T-helper 2 cell treated with Interferon-gamma antibody and Interleukin-4, amounts not matched to agents 100 ng/mL and 5 ng/mL, for 36 hours (primary cell): ENCODE data around the gene ANTXR2. TPM values are rescaled to one million over a fixed set of nuclear protein-coding genes. Genes with fewer than 3 reads are reported as not detected.

ENCODE experiments used
- intact Hi-C: fragments of 100-400 bp; cut with micrococcal nuclease; formaldehyde crosslinking; loops from one replicate; pipeline ENCODE4 v1.15.1; 2023
- total RNA-seq: library from RNA; stranded (reverse); gene quantifications from 2 replicates; pipeline ENCODE4 v1.2.3, GENCODE V29; 2022

The ANTXR2 gene
- total RNA-seq, 1 donor from 2014 or later, result 26.5 TPM

DNA sequence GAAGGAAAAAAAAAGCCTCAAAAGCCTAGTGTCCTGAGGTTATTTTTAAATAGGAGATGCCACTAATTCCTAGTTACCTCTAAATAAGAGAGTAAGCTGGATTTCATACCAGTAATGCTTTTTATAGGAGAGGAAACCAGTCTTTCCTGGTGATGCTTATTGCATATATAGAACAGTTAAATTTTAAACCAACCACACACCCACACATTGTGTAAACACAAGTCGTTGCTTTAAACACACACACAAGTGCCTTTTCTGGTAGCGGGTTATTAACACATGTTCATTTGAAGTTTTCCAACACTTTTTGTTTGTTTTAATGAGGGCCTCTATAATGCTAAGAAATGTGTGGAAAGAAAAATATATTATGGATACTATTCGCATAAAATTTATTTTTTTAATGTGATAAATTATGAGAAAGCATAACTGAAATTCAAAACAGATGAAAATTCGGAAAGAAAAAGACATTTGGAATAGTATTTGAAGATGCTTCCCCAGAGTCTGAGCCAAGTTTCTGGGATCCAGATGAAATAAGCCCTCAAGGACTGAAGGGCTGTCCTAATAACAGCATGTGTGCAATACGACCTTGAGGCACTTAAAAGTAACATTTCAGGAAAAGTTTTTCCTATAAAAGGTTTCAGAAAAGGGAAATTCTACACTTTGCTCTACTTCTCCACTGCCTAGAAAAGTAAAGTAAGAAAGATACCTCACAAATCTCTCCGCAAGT is 2.0 kb downstream of the ANTXR2 start:
- intact Hi-C loops, result loop anchor here (5.0 kb wide), 1 partner anchor 1294 kb away; the partner anchor contains the start of gene BMP2K

DNA sequence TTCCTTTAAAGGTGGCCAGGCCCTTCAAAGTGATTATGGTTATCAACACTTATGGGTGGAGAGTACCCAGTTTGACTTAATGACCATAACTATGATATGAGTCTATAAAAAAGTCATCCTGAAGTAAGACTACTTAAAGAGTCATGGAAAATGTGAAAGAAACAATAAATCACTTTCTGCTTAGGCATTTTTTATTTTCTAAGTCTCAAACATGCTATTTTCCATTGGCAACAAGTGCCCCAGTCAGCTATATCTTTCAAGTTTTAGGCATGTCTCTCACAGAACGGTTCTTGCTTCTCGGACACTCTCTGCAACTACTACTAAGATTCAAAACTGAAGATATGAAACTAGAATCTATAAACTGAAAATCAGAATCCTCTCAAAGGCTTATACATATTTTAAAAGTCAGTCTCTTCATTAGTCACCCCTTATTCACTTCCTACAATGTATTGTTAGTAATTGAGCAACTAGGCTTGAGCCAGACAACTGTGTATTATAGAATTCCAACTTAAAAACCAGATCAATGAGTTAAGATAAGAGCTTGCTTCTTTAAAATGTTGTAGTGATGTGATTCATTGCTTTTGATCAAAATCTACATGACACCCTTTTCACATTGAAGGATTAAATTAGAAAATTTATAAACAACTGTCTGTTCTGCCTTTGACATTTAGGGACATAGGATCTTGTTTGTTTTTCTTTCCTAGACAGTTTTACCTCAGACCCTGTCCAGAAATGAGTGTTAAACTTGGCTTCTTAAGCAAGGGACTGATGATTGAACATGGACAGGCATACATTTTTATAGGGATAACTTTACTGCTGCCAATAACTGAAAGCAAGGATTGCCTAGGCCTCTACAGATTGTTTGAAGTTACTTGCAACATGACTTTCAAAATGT is 2.9 kb downstream of the ANTXR2 start:
- intact Hi-C loops, result loop anchor here (5.0 kb wide), 1 partner anchor 1293 kb away; the partner anchor contains the start of gene BMP2K

DNA sequence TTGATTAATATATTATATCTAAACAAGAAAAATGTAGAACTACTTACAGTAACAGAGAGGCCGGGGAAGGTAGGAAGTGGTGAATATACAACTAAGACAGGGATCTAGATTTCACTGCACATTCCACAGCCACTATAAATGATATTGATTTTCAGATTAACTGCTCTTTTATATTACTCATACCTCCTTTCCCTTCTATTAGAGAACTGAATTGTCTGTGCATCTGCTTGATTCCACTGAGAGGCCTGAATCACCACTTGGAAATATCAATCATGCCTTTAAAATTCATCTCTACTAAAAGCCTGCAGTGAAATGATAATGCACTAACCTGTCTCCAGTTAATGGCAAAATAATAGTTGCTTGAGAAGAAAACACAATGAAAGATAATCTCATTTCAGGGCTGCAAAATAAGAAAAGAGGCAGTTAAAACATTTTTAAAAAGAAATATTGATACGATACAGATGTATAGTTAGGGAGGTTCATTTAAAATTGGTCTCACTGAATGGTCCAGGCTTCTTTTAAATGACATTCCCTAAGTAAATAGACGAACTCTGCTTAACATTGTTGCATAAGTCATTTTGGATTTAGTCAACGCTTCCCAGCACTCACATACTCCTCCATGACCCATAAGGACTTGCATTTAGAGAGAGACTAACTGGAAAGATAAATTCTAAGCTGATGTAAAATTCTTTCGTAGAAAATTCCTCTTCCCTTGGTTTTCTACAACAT is 3.8 kb downstream of the ANTXR2 start:
- intact Hi-C loops, result no loop called here

DNA sequence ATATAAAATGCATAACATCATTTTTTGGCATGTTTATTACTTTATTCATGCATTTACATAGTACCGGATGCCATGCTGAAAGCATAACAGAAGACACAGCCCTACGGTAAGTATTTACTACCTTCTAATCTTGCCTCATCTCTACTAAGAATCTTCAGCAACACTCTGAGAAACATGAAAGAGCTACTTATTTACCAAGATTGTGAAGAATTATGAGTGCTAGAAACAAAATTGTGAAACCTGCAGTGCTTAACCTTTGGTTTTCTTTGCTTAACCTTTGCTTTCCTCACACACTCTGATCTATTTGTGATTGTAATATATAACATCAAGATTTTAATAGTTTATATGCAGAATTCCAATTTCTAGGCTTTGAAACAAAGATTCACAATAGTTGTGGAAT is 7.4 kb downstream of the ANTXR2 start:
- intact Hi-C loops, result no loop called here

DNA sequence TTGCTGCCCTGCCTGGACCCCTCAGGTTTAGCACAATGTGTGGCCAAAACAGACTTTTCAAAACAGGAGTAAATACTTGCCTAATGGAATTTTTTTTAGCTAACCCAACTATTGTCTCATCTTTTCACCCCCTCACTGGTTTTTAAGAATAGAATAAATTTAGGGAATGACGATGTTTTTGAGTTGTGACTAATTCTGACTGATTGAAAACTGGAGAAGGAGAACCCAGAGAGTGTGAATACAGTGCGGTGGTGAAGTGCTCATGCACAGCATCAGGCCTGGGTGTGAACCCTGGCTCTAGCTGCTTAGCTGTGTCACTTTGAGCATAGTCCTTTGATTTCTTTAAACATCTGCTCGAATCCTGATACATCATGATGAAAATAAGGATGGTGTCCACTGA is 10.5 kb downstream of the ANTXR2 start:
- intact Hi-C loops, result no loop called here

DNA sequence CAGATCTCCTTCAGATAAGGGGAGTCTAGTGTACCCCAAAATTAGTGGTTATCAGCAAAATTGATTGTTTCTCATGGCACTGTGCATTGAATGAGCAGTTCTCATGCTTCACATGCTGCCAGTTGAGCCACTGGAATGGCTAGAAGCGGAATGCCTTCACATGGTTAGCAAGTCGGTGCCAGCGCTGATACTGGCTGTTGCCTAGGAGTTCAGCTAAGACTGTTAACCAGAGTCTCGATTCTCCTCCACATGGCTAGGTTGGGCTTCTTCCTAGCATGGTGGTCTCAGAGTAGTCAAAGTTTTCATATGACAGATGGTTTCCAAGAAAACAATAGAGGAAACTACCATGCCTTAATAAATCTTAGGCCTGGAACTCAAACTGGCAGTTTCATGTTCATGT is 12.2 kb downstream of the ANTXR2 start:
- intact Hi-C loops, result no loop called here

DNA sequence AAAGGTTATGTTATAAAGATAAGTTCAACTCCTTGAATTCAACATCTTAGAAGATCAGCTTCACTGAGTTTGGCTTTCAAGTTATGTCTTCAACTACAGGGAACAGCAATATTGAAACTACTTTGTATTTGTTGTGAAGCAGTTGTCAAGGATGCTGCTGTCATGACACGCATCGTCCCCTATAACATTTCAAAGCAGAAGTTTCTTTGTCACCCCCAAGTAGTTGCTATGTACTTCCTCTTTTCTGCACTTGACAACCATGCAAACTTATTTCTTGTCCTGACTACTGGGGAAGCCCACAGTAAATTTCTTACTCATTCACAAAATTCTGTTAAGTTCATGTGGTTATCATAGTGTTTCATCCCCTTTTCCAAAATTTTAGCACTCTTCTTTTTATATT is 14.3 kb downstream of the ANTXR2 start:
- intact Hi-C loops, result loop anchor here (1.0 to 5.0 kb wide), 9 partner anchors 15 to 1434 kb away; partner anchors contain the start of gene ANTXR2

DNA sequence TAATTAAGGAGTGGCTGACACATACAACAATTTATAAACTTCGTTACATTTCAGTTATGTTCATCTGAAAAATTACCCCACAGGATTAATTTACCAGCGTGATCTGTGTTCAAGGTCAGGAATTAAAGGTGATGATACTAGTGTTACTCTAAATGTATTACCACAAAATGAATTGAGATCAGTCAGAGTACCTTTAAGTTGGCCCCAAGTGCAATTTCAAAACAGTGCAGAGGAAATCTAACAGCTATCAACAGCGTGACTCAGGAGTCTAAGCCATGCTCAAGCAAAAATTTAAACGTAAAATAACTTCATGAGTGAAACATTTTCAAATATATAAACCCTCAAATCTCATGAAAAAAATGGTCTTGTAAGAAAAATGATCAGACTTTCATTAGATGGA is 18.7 kb downstream of the ANTXR2 start:
- intact Hi-C loops, result no loop called here

DNA sequence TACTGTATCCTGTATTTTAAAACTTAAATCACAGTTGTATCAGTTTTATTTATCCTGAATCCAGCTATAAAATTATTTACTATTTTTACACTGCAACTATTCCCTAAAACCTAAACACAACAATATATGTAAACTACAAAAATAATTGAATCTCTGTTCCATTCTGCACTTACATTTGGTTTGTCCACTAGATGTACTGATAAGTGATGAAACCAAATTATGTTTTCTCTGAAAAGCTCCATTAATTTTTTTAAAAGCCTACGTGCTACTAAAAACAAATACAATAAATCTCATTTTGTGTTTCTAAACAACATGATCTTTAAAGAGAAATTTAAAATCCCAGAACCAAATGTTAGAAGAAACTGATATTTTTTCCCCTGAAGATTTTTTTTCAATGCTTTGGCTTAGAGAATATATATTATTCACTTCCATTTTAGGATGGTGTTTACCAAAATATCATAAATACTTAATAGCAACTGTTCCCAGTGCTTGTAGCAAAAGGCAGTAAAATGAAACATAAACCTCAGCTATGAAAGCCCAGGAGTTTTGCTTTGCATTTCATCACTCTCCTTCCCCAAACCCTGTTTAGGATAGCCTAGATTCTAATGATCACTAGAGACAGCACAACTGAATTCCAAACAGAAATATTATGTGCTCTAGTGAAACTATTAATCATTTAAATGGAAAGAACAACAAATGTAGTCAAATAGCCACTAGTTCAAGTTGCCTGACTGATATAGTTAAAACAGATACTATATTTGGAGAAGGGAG is 19.7 kb downstream of the ANTXR2 start:
- intact Hi-C loops, result no loop called here

DNA sequence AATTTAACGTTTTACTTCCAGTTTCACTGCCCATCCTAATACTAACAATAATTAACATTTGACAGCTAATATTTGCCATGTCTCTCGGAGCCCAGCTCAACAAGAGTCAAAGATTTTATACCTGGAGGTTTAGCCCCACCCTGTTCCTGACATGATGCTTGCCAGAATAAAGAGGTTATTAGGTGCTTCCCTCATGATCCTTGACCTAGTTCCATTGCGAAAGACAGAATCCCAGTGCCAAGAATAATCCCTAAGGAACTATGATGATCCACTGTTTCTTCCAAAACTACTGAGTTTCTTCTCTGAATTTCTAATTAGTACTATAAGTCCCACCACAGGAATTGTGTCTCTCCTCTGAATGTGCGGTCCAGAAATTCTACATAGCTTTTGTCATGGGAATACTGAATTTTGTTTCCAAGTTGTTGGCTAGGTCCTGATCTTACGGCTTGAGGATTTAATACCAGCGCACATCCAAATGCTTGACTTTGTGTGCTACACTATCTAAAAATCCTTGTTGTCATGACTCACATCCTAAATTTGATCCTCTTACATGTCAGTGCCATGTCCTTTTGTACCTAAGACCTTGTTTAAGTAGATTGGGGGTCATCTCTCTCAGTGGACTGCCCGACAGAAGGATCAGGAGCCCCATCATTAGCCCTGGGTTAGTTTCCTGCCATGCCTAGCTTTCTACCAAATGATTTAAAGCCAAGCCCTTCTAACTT is 23.1 kb downstream of the ANTXR2 start:
- intact Hi-C loops, result no loop called here

DNA sequence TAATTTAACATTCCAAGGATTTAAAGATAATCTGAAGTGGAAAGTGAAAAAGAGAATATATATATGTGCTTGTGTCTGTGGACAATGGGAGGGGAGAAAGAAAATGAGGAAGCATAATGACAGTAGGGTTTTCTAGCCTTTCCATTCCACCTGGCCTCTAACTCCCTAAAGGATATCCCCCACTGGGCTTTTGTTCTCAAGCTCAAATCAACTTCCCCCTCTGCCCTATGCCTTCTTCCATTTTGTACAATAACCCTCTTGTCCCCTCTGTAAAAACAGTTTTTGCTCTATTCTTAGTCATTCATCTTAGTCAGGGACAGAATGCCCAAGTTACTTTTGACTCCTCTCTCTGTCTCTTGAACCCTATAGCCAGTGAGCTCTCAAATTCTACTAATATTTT is 23.6 kb downstream of the ANTXR2 start:
- intact Hi-C loops, result no loop called here

DNA sequence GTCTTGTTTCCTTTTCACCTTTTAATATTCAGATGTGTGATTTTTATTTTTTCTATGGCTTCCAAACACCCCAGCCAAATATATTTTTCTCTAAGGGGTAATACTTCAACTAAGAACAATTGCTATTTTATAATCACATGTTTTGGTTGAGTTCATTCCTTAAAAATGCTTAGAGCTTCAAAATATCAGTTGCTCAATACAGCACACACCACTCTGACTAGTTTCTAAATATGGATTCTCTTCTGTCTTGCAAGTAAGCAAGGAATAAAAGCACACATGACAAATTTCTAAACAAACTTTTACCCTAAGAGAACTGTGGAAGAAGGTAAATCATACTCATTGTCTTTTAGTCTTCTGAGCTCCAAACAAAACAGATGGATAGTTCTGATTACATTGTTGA is 27.2 kb downstream of the ANTXR2 start:
- intact Hi-C loops, result no loop called here

DNA sequence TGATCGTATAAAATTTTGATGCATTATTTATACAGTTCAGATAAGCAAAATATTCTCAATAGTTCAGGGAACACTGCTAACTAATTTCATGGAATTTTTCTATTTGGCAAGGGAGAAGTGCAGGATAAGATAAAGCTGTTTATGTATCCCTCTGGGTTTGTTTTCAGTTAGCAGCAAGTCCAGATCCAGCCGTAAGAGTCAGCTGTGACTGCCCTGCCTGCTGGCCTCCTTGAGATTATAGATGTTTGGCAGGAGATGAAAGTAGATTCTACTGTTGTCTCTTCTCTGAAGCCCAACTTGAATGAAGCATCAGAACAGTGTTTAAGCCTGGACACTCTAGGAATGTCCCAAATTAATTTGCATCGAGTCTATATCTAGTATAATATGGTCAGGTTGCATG is 29.5 kb downstream of the ANTXR2 start:
- intact Hi-C loops, result no loop called here

DNA sequence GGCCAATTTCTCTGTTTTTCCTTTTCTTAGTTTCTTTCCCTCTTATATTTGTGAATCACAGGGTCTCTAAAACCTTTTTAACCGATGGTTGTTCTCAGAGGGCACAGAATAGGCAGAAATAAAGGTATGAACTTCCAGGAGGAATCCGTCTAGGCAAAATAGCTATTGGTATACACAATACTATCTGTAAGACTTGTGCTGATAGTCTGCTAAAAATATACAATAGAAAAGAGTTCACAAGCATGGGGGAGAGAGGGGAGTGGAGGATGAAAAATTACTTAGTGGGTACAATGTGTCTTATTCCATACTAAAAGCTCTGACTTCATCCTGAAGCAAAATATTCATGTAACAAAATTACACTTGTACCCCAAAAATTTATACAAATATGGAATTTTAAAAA is 30.2 kb downstream of the ANTXR2 start:
- intact Hi-C loops, result no loop called here

DNA sequence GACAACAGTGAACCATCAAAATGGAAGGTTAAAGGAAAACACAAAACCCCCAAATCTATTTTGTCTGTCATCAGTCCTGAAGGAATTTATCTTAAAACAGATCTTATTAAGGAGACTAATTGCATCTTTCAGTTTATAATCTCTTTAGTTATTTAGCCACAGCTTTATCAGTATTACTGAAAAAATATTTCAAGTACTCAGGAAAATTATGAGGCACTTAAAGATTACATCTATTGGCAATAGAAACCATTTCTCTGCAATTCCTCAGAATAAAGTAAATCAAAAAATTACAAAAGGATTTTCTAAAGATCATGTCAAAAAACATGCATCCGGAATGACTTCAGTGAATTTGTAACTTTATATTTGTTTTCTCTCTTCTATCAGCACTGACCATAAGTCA is 35.2 kb downstream of the ANTXR2 start:
- intact Hi-C loops, result loop anchor here (2.0 kb wide), 2 partner anchors 21 to 31 kb away; no protein-coding TSS in a partner anchor

DNA sequence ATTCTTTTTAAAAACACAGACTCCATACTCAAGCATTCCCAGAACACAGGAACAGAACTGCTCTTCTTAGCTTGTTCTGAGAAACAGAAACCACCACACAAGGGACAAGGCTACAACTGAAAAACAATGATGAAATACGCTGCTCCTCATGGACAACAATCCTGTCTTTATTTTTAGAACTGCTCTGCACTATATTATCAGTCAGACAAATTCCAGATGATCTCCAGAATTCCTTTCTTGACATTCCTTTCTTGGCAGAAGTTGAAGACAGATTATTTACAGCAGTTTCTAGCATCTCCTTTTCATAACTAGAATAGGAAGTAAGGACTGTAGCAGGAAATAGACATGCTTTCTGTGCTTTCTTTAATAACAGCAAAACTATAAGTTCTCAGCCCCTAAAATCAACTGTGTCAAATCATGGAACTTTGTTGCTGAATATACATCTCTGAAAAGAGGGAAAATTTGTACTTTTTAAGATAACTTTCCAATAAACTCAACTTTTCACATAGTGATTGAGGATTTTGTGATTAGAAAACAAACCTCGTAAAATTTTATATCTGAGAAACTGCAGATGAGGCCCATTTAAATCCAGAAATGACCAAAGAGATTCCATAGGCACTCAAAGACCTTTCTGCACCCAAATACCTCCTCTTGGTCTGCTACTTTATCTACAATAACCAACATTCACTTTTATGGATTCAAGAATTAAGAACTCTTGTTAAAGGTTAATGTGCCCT is 35.9 kb downstream of the ANTXR2 start:
- intact Hi-C loops, result loop anchor here (2.0 kb wide), 2 partner anchors 22 to 30 kb away; no protein-coding TSS in a partner anchor

DNA sequence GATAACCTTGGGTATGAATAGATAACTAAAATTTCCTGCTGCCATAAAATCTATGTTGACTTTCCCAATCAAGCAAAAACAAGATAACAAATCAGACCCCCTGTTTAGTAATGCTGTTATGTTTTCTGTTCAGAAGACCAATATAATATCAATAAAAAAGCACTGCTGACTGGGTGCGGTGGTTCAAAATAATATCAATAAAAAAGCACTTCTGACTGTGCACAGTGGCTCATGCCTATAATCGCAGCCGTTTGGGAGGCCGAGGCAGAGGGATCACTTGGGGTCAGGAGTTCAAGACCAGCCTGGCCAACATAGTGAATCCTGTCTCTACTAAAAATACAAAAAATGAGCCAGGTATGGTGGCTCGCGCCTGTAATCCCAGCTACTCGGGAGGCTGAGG is 36.7 kb downstream of the ANTXR2 start:
- intact Hi-C loops, result loop anchor here (2.0 kb wide), 2 partner anchors 22 to 30 kb away; no protein-coding TSS in a partner anchor

DNA sequence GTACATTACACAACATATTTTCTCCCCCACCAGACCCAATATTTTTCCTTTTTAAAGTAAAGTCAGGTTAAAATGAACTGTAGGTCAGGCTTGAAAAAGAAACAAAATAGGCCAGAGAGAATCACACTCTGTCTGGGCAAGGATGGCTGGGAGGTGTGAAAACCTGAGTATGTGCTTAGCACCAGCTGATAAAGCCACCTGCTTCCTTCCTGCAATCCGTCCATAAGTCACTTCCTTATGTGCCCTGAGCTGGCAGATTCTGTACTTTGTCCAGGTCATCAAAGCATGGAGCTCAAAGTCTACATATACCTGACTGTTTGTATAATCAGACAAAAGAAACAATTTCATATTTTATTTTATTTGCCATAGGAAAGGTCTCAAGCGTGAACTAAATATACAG is 37.7 kb downstream of the ANTXR2 start:
- intact Hi-C loops, result no loop called here

DNA sequence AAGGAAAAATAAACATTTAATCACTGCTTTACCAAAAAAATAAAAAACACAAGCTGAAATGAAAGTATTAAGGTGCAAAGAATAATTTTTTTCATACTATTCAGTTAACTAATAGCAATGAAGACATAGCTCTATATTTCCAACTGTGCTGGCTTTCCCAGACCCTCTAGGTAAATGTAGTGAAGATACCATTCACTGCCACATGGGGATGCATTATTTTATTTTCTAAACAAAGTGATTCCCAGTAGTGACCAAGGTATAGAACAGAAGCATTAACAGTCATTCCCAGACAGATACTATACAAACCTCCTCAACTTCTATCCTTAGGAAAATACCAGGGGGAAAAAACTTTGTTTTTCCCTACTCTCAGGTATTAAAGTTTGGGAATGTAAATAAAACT is 39.4 kb downstream of the ANTXR2 start:
- intact Hi-C loops, result no loop called here
